ENCODE data around the gene NUBPL.
"Not testable (repeated sequence)": the region's sequence is repeated elsewhere in the genome, so short reads cannot be mapped to it uniquely, and the experiment has no call there.

The NUBPL gene

GRCh38 chr14:31578792-31579501 is 17.7 kb downstream of the NUBPL start:
- no peak for DNase-seq

GRCh38 chr14:31580234-31580633 is 19.0 kb downstream of the NUBPL start:
- no peak for DNase-seq

- no peak for DNase-seq
Measured at GRCh38 chr14:31582286-31582691, 21.1 kb downstream of the NUBPL start.

GRCh38 chr14:31582836-31583452 is 21.7 kb downstream of the NUBPL start:
- no peak for DNase-seq

- DNase-seq: no peak
Measured at GRCh38 chr14:31590206-31590605, 29.0 kb downstream of the NUBPL start.

- DNase-seq: no peak
Measured at GRCh38 chr14:31592122-31592521, 30.9 kb downstream of the NUBPL start.

- no peak for DNase-seq
Measured at GRCh38 chr14:31592631-31593030, 31.4 kb downstream of the NUBPL start.

- DNase-seq: no peak
Measured at GRCh38 chr14:31596342-31597095, 35.3 kb downstream of the NUBPL start.

- no peak for DNase-seq
Measured at GRCh38 chr14:31605702-31606101, 44.5 kb downstream of the NUBPL start.

- DNase-seq: no peak
Measured at GRCh38 chr14:31611778-31612433, 50.7 kb downstream of the NUBPL start.

GRCh38 chr14:31613188-31613587 is 52.0 kb downstream of the NUBPL start:
- DNase-seq: no peak

- DNase-seq: not testable (repeated sequence)
Measured at GRCh38 chr14:31618884-31619283, 57.7 kb downstream of the NUBPL start.

- DNase-seq: no peak
Measured at GRCh38 chr14:31619440-31619839, 58.2 kb downstream of the NUBPL start.

GRCh38 chr14:31620898-31621297 is 59.7 kb downstream of the NUBPL start:
- not testable (repeated sequence) for DNase-seq

- DNase-seq: no peak
Measured at GRCh38 chr14:31622060-31622459, 60.9 kb downstream of the NUBPL start.

- not testable (repeated sequence) for DNase-seq
Measured at GRCh38 chr14:31652900-31653299, 91.7 kb downstream of the NUBPL start.

GRCh38 chr14:31657917-31658316 is 96.7 kb downstream of the NUBPL start:
- no peak for DNase-seq

GRCh38 chr14:31659278-31659677 is 98.1 kb downstream of the NUBPL start:
- DNase-seq: no peak

- no peak for DNase-seq
Measured at GRCh38 chr14:31660191-31660590, 99.0 kb downstream of the NUBPL start.

GRCh38 chr14:31660728-31661127 is 99.5 kb downstream of the NUBPL start:
- no peak for DNase-seq

GRCh38 chr14:31668348-31668747 is 107.1 kb downstream of the NUBPL start:
- DNase-seq: no peak

GRCh38 chr14:31672709-31673108 is 111.5 kb downstream of the NUBPL start:
- no peak for DNase-seq

- DNase-seq: no peak
Measured at GRCh38 chr14:31677052-31677451, 115.8 kb downstream of the NUBPL start.

Data from stimulated activated naive CD4-positive, alpha-beta T cell treated with Interleukin-2 at 50 U/mL for 16 hours (primary cell).